Measurements from ENCODE around the gene MARCHF9.

DNA sequence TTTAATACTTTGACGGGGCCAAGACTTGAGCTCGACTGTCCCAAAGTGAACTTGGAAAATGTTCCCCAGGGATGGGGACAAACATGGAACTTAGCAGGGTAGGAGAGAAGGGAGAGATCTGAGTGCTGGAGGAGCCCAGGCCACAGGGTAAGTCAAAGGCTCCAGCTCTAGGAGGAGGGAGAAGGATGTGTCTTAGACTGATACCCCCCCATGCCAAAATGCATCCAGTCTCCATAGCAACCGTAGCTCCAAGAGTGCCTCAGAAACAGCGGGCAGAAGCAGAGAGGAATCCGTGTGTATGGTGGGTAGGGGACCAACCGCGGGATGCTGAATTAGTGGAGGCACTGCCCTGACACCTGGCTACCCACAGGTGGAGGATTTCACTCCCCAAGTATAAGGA, 15.5 kb upstream of the MARCHF9 start:
- no peak for TF ChIP-seq POLR2AphosphoS5 (IDR thresholded peaks at IDR 0.05; ENCODE audit: borderline replicate concordance, low read depth, low read length)
- TF ChIP-seq EZH2 (IDR thresholded peaks at IDR 0.05) = no peak
- no peak for TF ChIP-seq FOXP2 (optimal IDR thresholded peaks at IDR 0.05; ENCODE audit: control extremely low read depth, extremely low read length, insufficient read depth)
